ENCODE measurements around the gene SCAMP4. TPM values are rescaled to one million over a fixed set of nuclear protein-coding genes. Genes with fewer than 3 reads are reported as not detected.

The SCAMP4 gene
- total RNA-seq, 1 experiment from 2014 or later: 63.3 TPM

DNA sequence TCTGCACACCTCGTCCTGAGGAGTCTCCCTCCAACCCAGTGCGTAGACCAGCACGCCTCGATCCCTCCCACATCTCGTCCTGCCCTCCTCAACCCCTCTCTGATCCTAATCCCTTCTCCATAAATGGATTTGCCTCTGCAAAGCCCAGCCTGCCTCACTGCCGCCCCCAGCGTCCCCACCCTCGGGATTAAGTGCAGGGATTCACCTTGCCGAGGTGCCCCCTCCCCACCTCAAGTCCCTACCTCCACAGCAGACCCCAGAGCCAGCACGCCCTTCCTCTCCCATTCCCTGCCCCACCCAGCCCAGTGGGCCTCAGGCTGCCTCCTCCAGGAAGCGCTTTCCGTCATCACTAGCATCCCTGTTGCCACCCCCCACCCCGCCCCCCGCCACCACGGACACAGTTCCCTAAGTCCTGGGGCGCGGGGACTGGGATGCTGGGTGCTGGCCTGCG is 45.8 kb upstream of the SCAMP4 start:
- Histone ChIP-seq H3K79me2 (ENCODE audit: insufficient read depth, low read length) (peaks cover 83% of the 10 kb centered on the region), H3K9me3 (ENCODE audit: control insufficient read depth in 1 of 2, insufficient read depth in 1 of 2, low read depth in 1 of 2, low read length in 2 of 2) (no peaks in the 10 kb centered on the region), H3K9me2 (ENCODE audit: insufficient read depth) (no peaks in the 10 kb centered on the region), H4K20me1 (ENCODE audit: insufficient read depth) (peaks cover 7% of the 10 kb centered on the region; the same call in 1 of the 2 replicates), H3K4me1 (ENCODE audit: control insufficient read depth in 1 of 2, insufficient read depth in 2 of 2, low read length in 2 of 2) (peaks cover 65 to 79% of the 10 kb centered on the region in 2 experiments), H3K36me3 (ENCODE audit: control insufficient read depth in 1 of 2, insufficient read depth in 2 of 2, low read length in 2 of 2) (peaks cover 0 to 6% of the 10 kb centered on the region in 2 experiments; a peak in 1 of 4 replicates), H3K9ac (ENCODE audit: low read length) (peak overlapping the region; percentile 97; the same call in 1 of the 2 replicates), H3K27me3 (ENCODE audit: insufficient read depth, low read length) (no peaks in the 10 kb centered on the region), H2AFZ (ENCODE audit: low read depth, low read length, poor library complexity, severe bottlenecking) (no peak overlapping the region), H3K4me3 (replicated peaks in 1 of 2; ENCODE audit: low read depth in 1 of 2, low read length in 2 of 2) (no peak overlapping the region), H3K4me2 (ENCODE audit: low read length) (peak overlapping the region; percentile 91), H3K27ac (ENCODE audit: low read depth, low read length) (peak overlapping the region; percentile 62; the same call in 1 of the 2 replicates)
- RAD21 ChIA-PET (ENCODE audit: low non-redundant PET in 1 of 2, low total read pairs in 2 of 2, uncharacterized antibody in 2 of 2, unreplicated experiment in 2 of 2): no interaction called here
- intact Hi-C loops (cut with micrococcal nuclease): no loop called here
- ATAC-seq: no peak
- CTCF ChIA-PET: no interaction called here
- POLR2A ChIA-PET: no interaction called here
- TF ChIP-seq, protein P1, sequence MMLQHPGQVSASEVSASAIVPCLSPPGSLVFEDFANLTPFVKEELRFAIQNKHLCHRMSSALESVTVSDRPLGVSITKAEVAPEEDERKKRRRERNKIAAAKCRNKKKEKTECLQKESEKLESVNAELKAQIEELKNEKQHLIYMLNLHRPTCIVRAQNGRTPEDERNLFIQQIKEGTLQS (IDR thresholded peaks at IDR 0.05): no peak
- TF ChIP-seq SRF (IDR thresholded peaks at IDR 0.05; ENCODE audit: low read depth) (no peak), ELF1 (IDR thresholded peaks at IDR 0.05; ENCODE audit: borderline replicate concordance, low read depth) (no peak), EZH2phosphoT487 (IDR thresholded peaks at IDR 0.05; ENCODE audit: borderline replicate concordance) (no peak), CEBPB (IDR thresholded peaks at IDR 0.05; ENCODE audit: low read depth) (no peak), POLR2A (IDR thresholded peaks at IDR 0.05; ENCODE audit: borderline replicate concordance, extremely low read depth, insufficient read depth, insufficient read length) (no peak), SIN3A (IDR thresholded peaks at IDR 0.05; ENCODE audit: low read depth) (no peak), YY1 (IDR thresholded peaks at IDR 0.05; ENCODE audit: extremely low read depth, insufficient replicate concordance, low read depth, low read length) (no peak), JUND (IDR thresholded peaks at IDR 0.05) (no peak), RAD21 (IDR thresholded peaks at IDR 0.05; ENCODE audit: low read depth) (no peak), TCF7L2 (IDR thresholded peaks at IDR 0.05; ENCODE audit: borderline replicate concordance, extremely low read depth, insufficient read depth, insufficient read length) (no peak), ZNF274 (IDR thresholded peaks at IDR 0.05; ENCODE audit: low read depth, low read length) (no peak), SP1 (IDR thresholded peaks at IDR 0.05; ENCODE audit: low read depth) (no peak)
- TF ChIP-seq, protein P2, sequence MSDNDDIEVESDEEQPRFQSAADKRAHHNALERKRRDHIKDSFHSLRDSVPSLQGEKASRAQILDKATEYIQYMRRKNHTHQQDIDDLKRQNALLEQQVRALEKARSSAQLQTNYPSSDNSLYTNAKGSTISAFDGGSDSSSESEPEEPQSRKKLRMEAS (IDR thresholded peaks at IDR 0.05): no peak
- TF ChIP-seq, protein P3, sequence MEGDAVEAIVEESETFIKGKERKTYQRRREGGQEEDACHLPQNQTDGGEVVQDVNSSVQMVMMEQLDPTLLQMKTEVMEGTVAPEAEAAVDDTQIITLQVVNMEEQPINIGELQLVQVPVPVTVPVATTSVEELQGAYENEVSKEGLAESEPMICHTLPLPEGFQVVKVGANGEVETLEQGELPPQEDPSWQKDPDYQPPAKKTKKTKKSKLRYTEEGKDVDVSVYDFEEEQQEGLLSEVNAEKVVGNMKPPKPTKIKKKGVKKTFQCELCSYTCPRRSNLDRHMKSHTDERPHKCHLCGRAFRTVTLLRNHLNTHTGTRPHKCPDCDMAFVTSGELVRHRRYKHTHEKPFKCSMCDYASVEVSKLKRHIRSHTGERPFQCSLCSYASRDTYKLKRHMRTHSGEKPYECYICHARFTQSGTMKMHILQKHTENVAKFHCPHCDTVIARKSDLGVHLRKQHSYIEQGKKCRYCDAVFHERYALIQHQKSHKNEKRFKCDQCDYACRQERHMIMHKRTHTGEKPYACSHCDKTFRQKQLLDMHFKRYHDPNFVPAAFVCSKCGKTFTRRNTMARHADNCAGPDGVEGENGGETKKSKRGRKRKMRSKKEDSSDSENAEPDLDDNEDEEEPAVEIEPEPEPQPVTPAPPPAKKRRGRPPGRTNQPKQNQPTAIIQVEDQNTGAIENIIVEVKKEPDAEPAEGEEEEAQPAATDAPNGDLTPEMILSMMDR (IDR thresholded peaks at IDR 0.05 in 2 of 3, conservative IDR thresholded peaks at IDR 0.05 in 1 of 3; ENCODE audit: borderline replicate concordance in 1 of 3, insufficient read depth in 1 of 3, low read depth in 2 of 3, low read length in 2 of 3): no peak
- TF ChIP-seq, protein P4, sequence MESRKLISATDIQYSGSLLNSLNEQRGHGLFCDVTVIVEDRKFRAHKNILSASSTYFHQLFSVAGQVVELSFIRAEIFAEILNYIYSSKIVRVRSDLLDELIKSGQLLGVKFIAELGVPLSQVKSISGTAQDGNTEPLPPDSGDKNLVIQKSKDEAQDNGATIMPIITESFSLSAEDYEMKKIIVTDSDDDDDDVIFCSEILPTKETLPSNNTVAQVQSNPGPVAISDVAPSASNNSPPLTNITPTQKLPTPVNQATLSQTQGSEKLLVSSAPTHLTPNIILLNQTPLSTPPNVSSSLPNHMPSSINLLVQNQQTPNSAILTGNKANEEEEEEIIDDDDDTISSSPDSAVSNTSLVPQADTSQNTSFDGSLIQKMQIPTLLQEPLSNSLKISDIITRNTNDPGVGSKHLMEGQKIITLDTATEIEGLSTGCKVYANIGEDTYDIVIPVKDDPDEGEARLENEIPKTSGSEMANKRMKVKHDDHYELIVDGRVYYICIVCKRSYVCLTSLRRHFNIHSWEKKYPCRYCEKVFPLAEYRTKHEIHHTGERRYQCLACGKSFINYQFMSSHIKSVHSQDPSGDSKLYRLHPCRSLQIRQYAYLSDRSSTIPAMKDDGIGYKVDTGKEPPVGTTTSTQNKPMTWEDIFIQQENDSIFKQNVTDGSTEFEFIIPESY (IDR thresholded peaks at IDR 0.05; ENCODE audit: extremely low read depth, insufficient replicate concordance, low read length): no peak
- no peak for DNase-seq (ENCODE audit: low read depth, low spot score)
- BruUV-seq (replicated peaks): no TSS peak

Measured in HCT116 (cell line).